GM23248 (cell line): Measurements from ENCODE around the gene TSPEAR. TPM values are rescaled to one million over a fixed set of nuclear protein-coding genes. Genes with fewer than 3 reads are reported as not detected.
"Not testable (repeated sequence)": the region's sequence is repeated elsewhere in the genome, so short reads cannot be mapped to it uniquely, and the experiment has no call there.

Experiments
- DNase-seq: peaks from one replicate; pipeline ENCODE4 v3.0.0-alpha.2; 2015
- H2AFZ ChIP-seq: fragments of 200-600 bp; sonication (generic); 2 replicates; pipeline ENCODE4 v1.6.1; 2016; ENCODE audit warnings: antibody characterized with exemption
- H3F3A ChIP-seq: fragments of 200-600 bp; sonication (generic); 2 replicates; pipeline ENCODE4 v1.6.1; 2016; ENCODE audit warnings: mild to moderate bottlenecking, antibody characterized with exemption, mixed run types; ENCODE audit not compliant: insufficient read depth
- H3K27ac ChIP-seq: fragments of 200-600 bp; sonication (generic); 2 replicates; pipeline ENCODE4 v1.5.1; 2016; ENCODE audit warnings: mild to moderate bottlenecking
- H3K27me3 ChIP-seq: fragments of 200-600 bp; sonication (generic); replicated peaks from 2 replicates; pipeline ENCODE4 v1.6.1; 2016; ENCODE audit warnings: mild to moderate bottlenecking; ENCODE audit not compliant: insufficient read depth
- H3K36me3 ChIP-seq: fragments of 200-600 bp; sonication (generic); 2 replicates; pipeline ENCODE4 v1.6.1; 2016; ENCODE audit warnings: low read depth, mild to moderate bottlenecking
- H3K4me1 ChIP-seq: fragments of 200-600 bp; sonication (generic); 2 replicates; pipeline ENCODE4 v1.6.1; 2016; ENCODE audit warnings: mild to moderate bottlenecking; ENCODE audit not compliant: insufficient read depth
- H3K4me2 ChIP-seq: fragments of 200-600 bp; sonication (generic); one replicate; pipeline ENCODE4 v1.6.1; 2016; ENCODE audit warnings: mild to moderate bottlenecking; ENCODE audit not compliant: unreplicated experiment
- H3K4me3 ChIP-seq: fragments of 200-600 bp; sonication (generic); 2 replicates; pipeline ENCODE4 v1.5.1; 2016; ENCODE audit warnings: mild to moderate bottlenecking
- H3K79me2 ChIP-seq: fragments of 200-600 bp; sonication (generic); 2 replicates; pipeline ENCODE4 v1.6.1; 2016; ENCODE audit warnings: mild to moderate bottlenecking; ENCODE audit not compliant: insufficient read depth
- H3K9ac ChIP-seq: fragments of 200-600 bp; sonication (generic); 2 replicates; pipeline ENCODE4 v1.6.1; 2016; ENCODE audit warnings: mild to moderate bottlenecking
- H3K9me2 ChIP-seq: fragments of 200-600 bp; sonication (generic); 2 replicates; pipeline ENCODE4 v1.6.1; 2016; ENCODE audit warnings: mixed run types, mild to moderate bottlenecking, moderate library complexity; ENCODE audit not compliant: insufficient read depth
- H3K9me3 ChIP-seq: fragments of 200-600 bp; sonication (generic); one replicate; pipeline ENCODE4 v1.6.1; 2017; ENCODE audit warnings: low read depth
- H4K20me1 ChIP-seq: fragments of 200-600 bp; sonication (generic); 2 replicates; pipeline ENCODE4 v1.6.0; 2016; ENCODE audit not compliant: insufficient read depth
- EZH2 ChIP-seq: fragments of 200-600 bp; sonication (generic); IDR thresholded peaks from 2 replicates; pipeline ENCODE4 v1.6.1; 2018; ENCODE audit warnings: antibody characterized with exemption, mild to moderate bottlenecking; ENCODE audit not compliant: insufficient read depth, poor library complexity, severe bottlenecking
- EZH2phosphoT487 ChIP-seq: fragments of 200-600 bp; sonication (generic); IDR thresholded peaks from 2 replicates; pipeline ENCODE4 v1.6.1; 2018; ENCODE audit warnings: antibody characterized with exemption, moderate library complexity, mild to moderate bottlenecking, low read depth; ENCODE audit not compliant: insufficient read depth
- WGBS, 2 experiments: methylation state at CpG; one replicate each; pipeline ENCODE4 v1.1.6; 2015 to 2017; ENCODE audit warnings: low lambda C conversion rate in 2 of 2, low coverage in 1 of 2; ENCODE audit errors: missing lambda C conversion rate in 2 of 2; 5-methylcytosine and 5-hydroxymethylcytosine counted together
- in situ Hi-C: fragments of 300-500 bp; cut with MboI; formaldehyde crosslinking; loops from 2 replicates; pipeline ENCODE4 v1.15.0; 2020
- polyA plus RNA-seq: library from polyadenylated mRNA; unstranded; fragments of >200 nt; fragmentation: Nextera tagmentation; extraction: Ambion mirVana; gene quantifications from 2 replicates; pipeline ENCODE4 v1.2.1, GENCODE V29; 2016
- total RNA-seq: library from RNA; depleted of rRNA; stranded (reverse); fragments of >200 nt; shearing (Covaris generic); gene quantifications from 2 replicates; pipeline ENCODE4 v1.2.3, GENCODE V29; 2014

The TSPEAR gene
- total and polyA plus RNA-seq, 2 experiments from 2014 or later: not detected

DNA sequence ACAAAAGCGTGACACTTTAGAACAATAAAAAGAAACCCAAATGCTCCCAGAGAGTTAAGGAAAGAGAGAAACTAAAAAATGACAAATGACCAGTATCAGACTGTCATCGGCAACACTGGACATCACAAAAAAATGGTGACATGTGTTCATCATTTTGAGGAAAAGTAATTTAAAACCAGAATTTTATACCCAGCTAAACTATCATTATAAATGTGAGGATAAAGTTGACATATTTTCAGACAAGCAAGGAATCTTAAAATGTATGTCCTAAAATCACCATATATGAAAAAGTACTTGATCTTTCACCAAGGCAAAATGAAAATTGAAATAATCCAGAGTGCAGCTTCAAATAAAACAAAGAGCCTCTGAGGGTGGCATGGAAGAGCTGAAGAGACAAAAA, 66.5 kb downstream of the TSPEAR start:
- no peak overlapping the region for H3K9ac ChIP-seq
- H4K20me1 ChIP-seq: no peaks in the 10 kb centered on the region
- H3K4me2 ChIP-seq: no peak overlapping the region
- H3K4me3 ChIP-seq: no peak overlapping the region
- TF ChIP-seq EZH2phosphoT487: no peak
- no peak for TF ChIP-seq EZH2
- in situ Hi-C loops: no loop called here
- no peaks in the 10 kb centered on the region for H3K79me2 ChIP-seq
- H3F3A ChIP-seq: no peaks in the 10 kb centered on the region
- WGBS, 2 experiments: 5 to 11% methylated on average over 2 of the region's 2 CpGs
- no peak for DNase-seq
- peaks cover 4% of the 10 kb centered on the region; the same call in 1 of the 2 replicates for H3K27me3 ChIP-seq
- H3K27ac ChIP-seq: no peak overlapping the region
- H3K36me3 ChIP-seq: no peaks in the 10 kb centered on the region
- no peaks in the 10 kb centered on the region for H3K9me3 ChIP-seq
- H3K4me1 ChIP-seq: no peaks in the 10 kb centered on the region
- no peak overlapping the region for H2AFZ ChIP-seq
- no peaks in the 10 kb centered on the region for H3K9me2 ChIP-seq

DNA sequence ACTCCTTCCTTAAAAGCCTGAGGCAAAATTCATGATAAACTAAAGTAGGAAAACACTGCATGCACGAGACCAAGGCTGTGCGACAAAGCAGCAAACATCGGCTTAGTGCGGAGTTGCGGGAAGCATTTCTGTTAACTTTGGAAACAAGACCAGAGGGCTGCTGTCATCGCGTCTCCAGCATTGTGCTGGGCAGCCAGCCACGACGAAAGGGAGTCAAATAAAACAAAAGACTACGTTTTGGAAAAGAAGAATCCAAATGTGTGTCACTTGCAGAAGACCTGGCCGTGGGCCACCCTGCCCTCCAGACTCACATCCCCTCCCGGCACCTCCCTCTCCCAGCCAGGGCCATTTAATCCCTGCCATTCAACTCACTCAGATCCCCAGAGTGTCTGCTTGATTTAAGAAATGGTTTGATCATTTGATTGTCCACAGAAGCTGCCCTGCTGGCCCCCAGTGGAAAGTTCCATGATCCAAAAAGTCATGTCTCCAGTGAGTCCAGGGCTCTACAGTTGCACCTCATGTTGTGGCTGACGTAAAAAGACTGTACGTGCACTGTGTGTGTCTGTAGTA, 67.5 kb downstream of the TSPEAR start:
- 36 to 38% methylated on average over 14 of the region's 14 CpGs for WGBS, 2 experiments

DNA sequence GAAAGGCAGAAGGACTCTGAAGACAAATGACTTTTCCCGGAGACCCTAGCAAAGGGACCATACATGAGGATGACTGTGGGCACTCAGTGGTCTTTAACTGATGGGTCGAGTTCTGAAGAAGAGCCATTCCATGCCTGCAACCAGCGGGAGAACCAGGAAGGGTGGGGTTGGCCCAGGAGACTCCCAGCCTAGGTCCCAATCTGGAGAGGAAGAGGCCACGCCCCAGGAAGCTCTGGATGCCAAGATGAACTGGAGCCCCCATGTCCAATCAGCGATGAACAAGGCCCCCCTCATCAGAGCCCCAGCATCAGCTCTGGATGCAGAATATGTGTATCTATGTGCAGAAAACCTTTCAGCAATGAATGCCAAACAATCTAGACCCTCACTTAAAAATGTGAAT, 70.6 kb downstream of the TSPEAR start:
- H3K27ac ChIP-seq: no peak overlapping the region
- H3K79me2 ChIP-seq: no peaks in the 10 kb centered on the region
- 26 to 27% methylated on average over 5 of the region's 5 CpGs for WGBS, 2 experiments
- no peaks in the 10 kb centered on the region for H3K9me3 ChIP-seq
- no peak for DNase-seq
- H3K9ac ChIP-seq: no peak overlapping the region
- H3K9me2 ChIP-seq: no peaks in the 10 kb centered on the region
- H4K20me1 ChIP-seq: no peaks in the 10 kb centered on the region
- no peak overlapping the region for H2AFZ ChIP-seq
- no peaks in the 10 kb centered on the region for H3K36me3 ChIP-seq
- H3K27me3 ChIP-seq: no peaks in the 10 kb centered on the region
- H3K4me1 ChIP-seq: no peaks in the 10 kb centered on the region
- TF ChIP-seq EZH2phosphoT487 (no peak), EZH2 (no peak)
- H3K4me2 ChIP-seq: no peak overlapping the region
- in situ Hi-C loops: no loop called here
- H3F3A ChIP-seq: no peaks in the 10 kb centered on the region
- no peak overlapping the region for H3K4me3 ChIP-seq

More for the DNA sequence above, 67.5 kb downstream of the TSPEAR start:
- Histone ChIP-seq H3K79me2 (no peaks in the 10 kb centered on the region), H3K4me1 (no peaks in the 10 kb centered on the region), H3K27ac (no peak overlapping the region), H3K9me3 (no peaks in the 10 kb centered on the region), H3K9ac (no peak overlapping the region), H3K4me2 (no peak overlapping the region), H3K36me3 (no peaks in the 10 kb centered on the region), H3K4me3 (no peak overlapping the region), H3F3A (no peaks in the 10 kb centered on the region), H2AFZ (no peak overlapping the region), H4K20me1 (no peaks in the 10 kb centered on the region), H3K27me3 (peaks cover 4% of the 10 kb centered on the region; the same call in 1 of the 2 replicates), H3K9me2 (no peaks in the 10 kb centered on the region)
- in situ Hi-C loops: no loop called here
- no peak for DNase-seq
- TF ChIP-seq EZH2phosphoT487 (no peak), EZH2 (no peak)

DNA sequence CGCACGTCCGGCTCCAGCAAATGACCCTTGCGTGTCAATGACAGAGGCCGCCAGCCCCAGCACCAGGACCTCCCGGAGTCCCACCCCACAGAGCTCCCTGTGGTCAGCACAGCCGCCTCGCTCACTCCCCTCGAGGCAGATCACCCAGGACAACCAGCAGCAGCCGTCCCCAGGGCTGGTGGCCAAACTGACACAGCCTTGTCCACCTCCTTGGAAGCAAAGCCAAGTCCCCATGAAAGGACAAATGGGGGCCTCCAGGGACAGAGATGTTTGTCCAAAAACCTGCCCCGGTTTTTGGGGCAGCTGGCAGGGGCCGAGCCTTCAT, 72.1 kb downstream of the TSPEAR start:
- Histone ChIP-seq H3K27me3 (no peaks in the 10 kb centered on the region), H3K9me2 (no peaks in the 10 kb centered on the region), H3K36me3 (no peaks in the 10 kb centered on the region), H3K9ac (no peak overlapping the region), H3K79me2 (no peaks in the 10 kb centered on the region), H3K4me1 (no peaks in the 10 kb centered on the region), H2AFZ (no peak overlapping the region), H3K4me2 (no peak overlapping the region), H3K9me3 (no peaks in the 10 kb centered on the region), H4K20me1 (no peaks in the 10 kb centered on the region), H3K4me3 (no peak overlapping the region), H3F3A (no peaks in the 10 kb centered on the region), H3K27ac (no peak overlapping the region)
- no peak for DNase-seq
- WGBS, 2 experiments: 54 to 63% methylated on average over 12 of the region's 12 CpGs
- TF ChIP-seq EZH2: no peak
- no peak for TF ChIP-seq EZH2phosphoT487
- in situ Hi-C loops: no loop called here

DNA sequence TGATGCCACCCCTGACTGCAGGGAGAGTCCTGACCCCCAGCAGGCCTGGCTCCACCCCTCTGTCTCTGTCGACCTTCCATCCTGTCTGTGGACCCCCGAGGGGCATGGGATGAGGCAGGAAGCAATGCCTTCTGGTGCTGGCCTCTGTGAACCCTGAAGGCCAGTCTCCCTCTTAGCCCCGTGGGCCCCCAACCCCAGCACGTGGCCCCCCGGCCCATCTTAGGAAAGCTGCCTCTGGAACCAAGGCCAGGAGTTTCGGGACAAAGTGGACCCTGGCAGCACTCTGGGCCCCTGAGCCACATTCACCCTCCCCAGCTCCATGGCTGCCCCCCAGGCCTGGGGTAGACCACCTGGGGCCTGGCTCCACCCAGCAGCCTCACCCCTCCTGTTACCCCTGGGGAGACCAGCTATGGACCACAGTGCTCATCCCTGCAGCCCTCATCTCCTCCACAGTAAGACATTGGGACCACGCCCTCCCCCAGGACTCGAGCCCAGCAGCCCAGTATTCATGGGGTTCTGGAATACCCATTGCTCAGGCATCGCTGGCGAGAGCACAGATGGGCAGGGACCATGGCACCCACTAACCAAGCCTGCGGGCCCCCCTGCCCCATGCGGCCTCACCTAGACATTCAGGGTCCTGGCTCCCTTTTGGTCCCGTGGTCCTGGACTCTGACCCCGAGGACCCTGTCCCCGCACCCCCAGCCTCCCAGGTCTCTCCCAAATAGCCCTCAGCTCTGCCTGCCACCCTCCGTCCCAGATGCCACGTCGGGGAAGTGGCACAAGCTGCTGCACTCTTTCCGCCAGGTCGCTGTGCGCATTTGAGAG, 72.7 kb downstream of the TSPEAR start:
- H3K4me3 ChIP-seq, H3K27me3 ChIP-seq, H3K9me2 ChIP-seq, H2AFZ ChIP-seq, H3K27ac ChIP-seq, H3K79me2 ChIP-seq, H3K36me3 ChIP-seq, DNase-seq, in situ Hi-C loops, H3K9ac ChIP-seq, H3K9me3 ChIP-seq, H4K20me1 ChIP-seq, H3K4me1 ChIP-seq, H3F3A ChIP-seq, H3K4me2 ChIP-seq: not testable (repeated sequence)
- WGBS, 2 experiments: 47 to 58% methylated on average over 17 to 19 of the region's 21 CpGs

DNA sequence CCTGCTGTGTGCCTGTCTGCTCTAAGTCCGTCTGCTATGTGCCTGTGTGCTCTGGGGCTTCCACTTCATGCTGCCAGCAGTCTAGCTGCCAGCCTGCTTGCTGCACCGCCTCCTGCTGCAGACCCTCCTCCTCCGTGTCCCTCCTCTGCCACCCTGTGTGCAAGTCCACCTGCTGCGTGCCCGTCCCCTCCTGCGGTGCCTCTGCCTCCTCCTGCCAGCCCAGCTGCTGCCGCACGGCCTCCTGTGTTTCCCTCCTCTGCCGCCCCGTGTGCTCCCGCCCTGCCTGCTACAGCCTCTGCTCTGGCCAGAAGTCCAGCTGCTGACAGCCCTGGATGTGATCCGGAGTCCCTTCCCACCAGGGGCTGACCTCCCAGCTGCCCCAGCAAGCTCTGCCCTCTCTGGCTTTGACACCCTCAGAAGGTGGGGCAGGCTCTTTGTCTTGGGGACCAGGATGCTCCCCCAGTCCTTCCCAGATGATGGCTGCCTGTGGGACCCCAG, 73.5 kb downstream of the TSPEAR start:
- in situ Hi-C loops, H3K4me1 ChIP-seq, H3K9me2 ChIP-seq, H3K4me3 ChIP-seq, DNase-seq, H3K36me3 ChIP-seq, H3K27me3 ChIP-seq, H3K9ac ChIP-seq, H3K79me2 ChIP-seq, H2AFZ ChIP-seq, H3K9me3 ChIP-seq, H3F3A ChIP-seq, H4K20me1 ChIP-seq, H3K4me2 ChIP-seq, H3K27ac ChIP-seq: not testable (repeated sequence)
- 27 to 30% methylated on average over 10 to 11 of the region's 12 CpGs for WGBS, 2 experiments
